ENCODE data around the gene NETO2. TPM values are rescaled to one million over a fixed set of nuclear protein-coding genes. Genes with fewer than 3 reads are reported as not detected.
"Not testable (repeated sequence)": the region's sequence is repeated elsewhere in the genome, so short reads cannot be mapped to it uniquely, and the experiment has no call there.

Gene NETO2
- total and polyA plus RNA-seq, 9 of the 15 experiments (the other 6 are each of a cell fraction or from before 2014, with no cell fraction given), result 4.1 to 37.0 (median 22.2) TPM

- peaks cover 12% of the 10 kb centered on the region; the same call in 2 of the 3 replicates for H3K36me3 ChIP-seq (ENCODE audit: control insufficient read depth, insufficient read depth, low read length)
- POLR2A ChIA-PET, result interaction anchor here (1.1 kb wide), 1 partner anchor 22 kb away, joined by 3 read pairs; no protein-coding TSS in a partner anchor
- H3K9me3 ChIP-seq (replicated peaks; ENCODE audit: control insufficient read depth, insufficient read depth, low read depth, low read length); H3K4me2 ChIP-seq (ENCODE audit: insufficient read depth, low read length); BruUV-seq (replicated peaks); H3K27ac ChIP-seq (ENCODE audit: extremely low read depth, low read depth, low read length); ATAC-seq; H3K9ac ChIP-seq (ENCODE audit: insufficient read depth in 1 of 2, low read depth in 2 of 2, low read length in 2 of 2); FAIRE-seq; H3K9me1 ChIP-seq (ENCODE audit: control insufficient read depth, insufficient read depth, low read length); H3K27me3 ChIP-seq (ENCODE audit: control insufficient read depth in 2 of 2, insufficient read depth in 2 of 2, low read length in 2 of 2); H2AFZ ChIP-seq (ENCODE audit: low read depth, low read length); H3K4me3 ChIP-seq; in situ Hi-C loops (cut with MboI); TF ChIP-seq ATF3 (CRISPR knock-in tag; conservative IDR thresholded peaks at IDR 0.05); NR2C2 (CRISPR knock-in tag; IDR thresholded peaks at IDR 0.05): not testable (repeated sequence)
- H4K20me1 ChIP-seq (replicated peaks; ENCODE audit: control insufficient read depth, insufficient read depth, low read length), result peaks cover 11% of the 10 kb centered on the region
- peaks cover 94% of the 10 kb centered on the region for H3K79me2 ChIP-seq (ENCODE audit: control insufficient read depth, insufficient read depth, low read length)
- intact Hi-C loops (cut with micrococcal nuclease), result loop anchor here (10.0 kb wide), 1 partner anchor 103 kb away; no protein-coding TSS in a partner anchor
- CTCF ChIA-PET (ENCODE audit: low intra/inter-chr PET ratio), result interaction anchor here (0.7 kb wide), 1 partner anchor 783 kb away, joined by 3 read pairs; no protein-coding TSS in a partner anchor
- 16% methylated on average over 9 of the region's 9 CpGs for WGBS (ENCODE audit: insufficient coverage, low coverage, missing lambda C conversion rate)
- peak in 1 of 4 experiments; percentile 54 for DNase-seq (ENCODE audit: extremely low read depth in 1 of 4, low spot score in 3 of 4)
- peaks cover 3 to 12% of the 10 kb centered on the region in 2 experiments for H3K4me1 ChIP-seq (replicated peaks in 1 of 2; ENCODE audit: control insufficient read depth in 2 of 2, insufficient read depth in 2 of 2, low read length in 2 of 2)
- TF ChIP-seq ARID1B (IDR thresholded peaks at IDR 0.05), result peak; percentile 29; the same call in 1 of the 2 replicates
- peak; percentile 75 for TF ChIP-seq ATF3 (IDR thresholded peaks at IDR 0.05)
- TF ChIP-seq CBFA2T3 (IDR thresholded peaks at IDR 0.05), result peak; percentile 14; the same call in 1 of the 2 replicates
- TF ChIP-seq EGR1 (conservative IDR thresholded peaks at IDR 0.05), result peak; percentile 68
- 0 out of 4 replicates have a peak, but pooled peaks of 1 of the 2 experiments have one; percentile 10 for TF ChIP-seq NRF1 (conservative IDR thresholded peaks at IDR 0.05 in 1 of 2, IDR thresholded peaks at IDR 0.05 in 1 of 2)
- peak; percentile 56; the same call in 1 of the 2 replicates for TF ChIP-seq DPF2 (IDR thresholded peaks at IDR 0.05)
- peak; percentile 51; the same call in 1 of the 2 replicates for TF ChIP-seq JUND (IDR thresholded peaks at IDR 0.05; ENCODE audit: borderline replicate concordance, low read depth, low read length)
- 0 out of 3 replicates have a peak, but pooled peaks have one; percentile 22 for TF ChIP-seq JUND (tag; IDR thresholded peaks at IDR 0.05; ENCODE audit: borderline replicate concordance, low read depth, low read length)
- TF ChIP-seq KDM1A (IDR thresholded peaks at IDR 0.05), result peak; percentile 50 to 69; a peak in 3 of 4 replicates
- TF ChIP-seq NR2C2 (tag; IDR thresholded peaks at IDR 0.05), result peak; percentile 31; the same call in 1 of the 2 replicates
- peak; percentile 63 for TF ChIP-seq FOSL1 (tag; conservative IDR thresholded peaks at IDR 0.05)
- TF ChIP-seq ADNP (tag; IDR thresholded peaks at IDR 0.05), result peak; percentile 47; the same call in 1 of the 2 replicates
Measured at GRCh38 chr16:47137925-47138324, 5.8 kb downstream of the NETO2 start.
